Gastrocnemius medialis (tissue), 4 donors: Measurements from ENCODE around the gene EVC.

Source experiments
- CTCF ChIP-seq, 5 experiments: fragments of 450-650 bp in 3 of 5; fragments of 200-600 bp in 2 of 5; sonication (generic) in 2 of 5; IDR thresholded peaks in 4 of 5; conservative IDR thresholded peaks in 1 of 5; 1 replicate in 4 of 5; 2 replicates in 1 of 5; pipeline ENCODE4 v1.5.1; 2016 to 2019; ENCODE audit warnings: antibody characterized with exemption in 5 of 5, mild to moderate bottlenecking in 3 of 5, moderate library complexity in 3 of 5
- POLR2A ChIP-seq, 2 donors: fragments of 450-650 bp; IDR thresholded peaks; one replicate each; pipeline ENCODE4 v1.6.1; 2017; ENCODE audit warnings: antibody characterized with exemption in 2 of 2, mild to moderate bottlenecking in 2 of 2, moderate library complexity in 2 of 2

- TF ChIP-seq CTCF (IDR thresholded peaks at IDR 0.05 in 4 of 5, conservative IDR thresholded peaks at IDR 0.05 in 1 of 5) (no peak), POLR2A (IDR thresholded peaks at IDR 0.05) (no peak)
Measured at GRCh38 chr4:5712517-5712916, 1.5 kb downstream of the EVC start.
